ENCODE data around the gene ZBTB47. TPM values are rescaled to one million over a fixed set of nuclear protein-coding genes. Genes with fewer than 3 reads are reported as not detected.
A peak's percentile ranks its signal among the peaks of the same experiment; 100 is the strongest.

The ZBTB47 gene
- total RNA-seq, 3 donors from 2014 or later, result 18.0 to 61.8 (median 45.2) TPM

DNA sequence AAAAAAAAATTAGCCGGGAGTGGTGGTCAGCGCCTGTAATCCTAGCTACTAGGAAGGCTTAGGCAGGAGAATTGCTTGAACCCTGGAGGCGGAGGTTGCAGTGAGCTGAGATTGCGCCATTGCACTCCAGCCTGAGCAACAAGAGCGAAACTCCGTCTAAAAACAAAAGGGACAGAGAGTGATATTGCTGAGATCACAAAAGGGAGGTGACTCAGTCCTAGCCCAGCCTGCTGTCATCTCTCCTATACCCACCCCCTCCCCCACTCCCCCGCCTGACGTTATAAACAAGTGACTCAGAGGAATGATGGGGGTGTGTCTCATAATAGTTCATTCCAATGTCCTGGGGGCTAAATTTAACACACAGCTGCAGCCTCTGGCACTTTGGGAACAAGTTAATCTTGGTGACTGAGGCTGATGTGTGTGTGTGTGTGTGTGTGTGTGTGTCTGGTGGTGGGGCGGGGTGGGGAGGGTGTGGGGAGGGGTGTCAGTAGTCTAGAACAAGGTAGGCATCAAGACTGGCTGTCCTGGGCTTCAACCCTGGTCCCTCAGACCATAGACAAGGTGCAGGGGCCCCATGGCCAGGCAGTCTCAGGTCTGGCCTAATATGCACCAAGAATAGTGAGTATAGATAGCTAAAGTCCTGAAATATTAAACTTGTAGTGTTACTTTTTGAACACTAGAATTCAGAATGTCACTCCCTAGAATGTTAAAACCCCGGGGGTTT is 30.5 kb downstream of the ZBTB47 start:
- DNase-seq (ENCODE audit: low spot score in 2 of 2), result peak in 1 of 2 donors; percentile 75

GRCh38 chr3:42684632-42685362 is 31.3 kb downstream of the ZBTB47 start:
- Histone ChIP-seq H3K4me3 (no peak overlapping the region), H3K9me3 (no peaks in the 10 kb centered on the region), H3K36me3 (no peaks in the 10 kb centered on the region), H3K27ac (peak overlapping the region; percentile 40 to 66), H3K27me3 (no peaks in the 10 kb centered on the region), H3K4me1 (no peaks in the 10 kb centered on the region)
- DNase-seq (ENCODE audit: low spot score in 2 of 2), result no peak
- intact Hi-C loops (cut with DNase I; ENCODE audit: low total_unique reads), result no loop called here
- no peak for TF ChIP-seq POLR2AphosphoS5 (IDR thresholded peaks at IDR 0.05)
- TF ChIP-seq, protein P1, sequence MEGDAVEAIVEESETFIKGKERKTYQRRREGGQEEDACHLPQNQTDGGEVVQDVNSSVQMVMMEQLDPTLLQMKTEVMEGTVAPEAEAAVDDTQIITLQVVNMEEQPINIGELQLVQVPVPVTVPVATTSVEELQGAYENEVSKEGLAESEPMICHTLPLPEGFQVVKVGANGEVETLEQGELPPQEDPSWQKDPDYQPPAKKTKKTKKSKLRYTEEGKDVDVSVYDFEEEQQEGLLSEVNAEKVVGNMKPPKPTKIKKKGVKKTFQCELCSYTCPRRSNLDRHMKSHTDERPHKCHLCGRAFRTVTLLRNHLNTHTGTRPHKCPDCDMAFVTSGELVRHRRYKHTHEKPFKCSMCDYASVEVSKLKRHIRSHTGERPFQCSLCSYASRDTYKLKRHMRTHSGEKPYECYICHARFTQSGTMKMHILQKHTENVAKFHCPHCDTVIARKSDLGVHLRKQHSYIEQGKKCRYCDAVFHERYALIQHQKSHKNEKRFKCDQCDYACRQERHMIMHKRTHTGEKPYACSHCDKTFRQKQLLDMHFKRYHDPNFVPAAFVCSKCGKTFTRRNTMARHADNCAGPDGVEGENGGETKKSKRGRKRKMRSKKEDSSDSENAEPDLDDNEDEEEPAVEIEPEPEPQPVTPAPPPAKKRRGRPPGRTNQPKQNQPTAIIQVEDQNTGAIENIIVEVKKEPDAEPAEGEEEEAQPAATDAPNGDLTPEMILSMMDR (IDR thresholded peaks at IDR 0.05), result no peak
- no peak for TF ChIP-seq POLR2A (IDR thresholded peaks at IDR 0.05)

More for the DNA sequence above, 30.5 kb downstream of the ZBTB47 start:
- intact Hi-C loops (cut with DNase I; ENCODE audit: low total_unique reads), result no loop called here
- TF ChIP-seq, protein P1 (IDR thresholded peaks at IDR 0.05), result no peak
- TF ChIP-seq POLR2A (IDR thresholded peaks at IDR 0.05) (no peak), POLR2AphosphoS5 (IDR thresholded peaks at IDR 0.05) (no peak)
- Histone ChIP-seq H3K27ac (peak overlapping the region; percentile 40 to 66), H3K4me1 (no peaks in the 10 kb centered on the region), H3K9me3 (no peaks in the 10 kb centered on the region), H3K36me3 (no peaks in the 10 kb centered on the region), H3K27me3 (no peaks in the 10 kb centered on the region), H3K4me3 (no peak overlapping the region)

- Histone ChIP-seq H3K36me3 (no peaks in the 10 kb centered on the region), H3K9me3 (no peaks in the 10 kb centered on the region), H3K27ac (peak within 1 kb of the TSS; percentile 40 to 66), H3K27me3 (no peaks in the 10 kb centered on the region), H3K4me3 (peak within 1 kb of the TSS; percentile 10 to 57 (median 14)), H3K4me1 (no peaks in the 10 kb centered on the region)
- DNase-seq (ENCODE audit: low spot score in 2 of 2), result no peak
- TF ChIP-seq POLR2AphosphoS5 (IDR thresholded peaks at IDR 0.05), result no peak
- TF ChIP-seq, protein P1 (IDR thresholded peaks at IDR 0.05), result no peak
- no peak for TF ChIP-seq POLR2A (IDR thresholded peaks at IDR 0.05)
- intact Hi-C loops (cut with DNase I; ENCODE audit: low total_unique reads), result no loop called here
Measured at GRCh38 chr3:42685363-42685881, 31.9 kb downstream of the ZBTB47 start, which contains the start of gene KLHL40. Gene KLHL40, plus strand, starts transcription at chr3:42685537. Its CDS starts 82 bp downstream, at chr3:42685619.

DNA sequence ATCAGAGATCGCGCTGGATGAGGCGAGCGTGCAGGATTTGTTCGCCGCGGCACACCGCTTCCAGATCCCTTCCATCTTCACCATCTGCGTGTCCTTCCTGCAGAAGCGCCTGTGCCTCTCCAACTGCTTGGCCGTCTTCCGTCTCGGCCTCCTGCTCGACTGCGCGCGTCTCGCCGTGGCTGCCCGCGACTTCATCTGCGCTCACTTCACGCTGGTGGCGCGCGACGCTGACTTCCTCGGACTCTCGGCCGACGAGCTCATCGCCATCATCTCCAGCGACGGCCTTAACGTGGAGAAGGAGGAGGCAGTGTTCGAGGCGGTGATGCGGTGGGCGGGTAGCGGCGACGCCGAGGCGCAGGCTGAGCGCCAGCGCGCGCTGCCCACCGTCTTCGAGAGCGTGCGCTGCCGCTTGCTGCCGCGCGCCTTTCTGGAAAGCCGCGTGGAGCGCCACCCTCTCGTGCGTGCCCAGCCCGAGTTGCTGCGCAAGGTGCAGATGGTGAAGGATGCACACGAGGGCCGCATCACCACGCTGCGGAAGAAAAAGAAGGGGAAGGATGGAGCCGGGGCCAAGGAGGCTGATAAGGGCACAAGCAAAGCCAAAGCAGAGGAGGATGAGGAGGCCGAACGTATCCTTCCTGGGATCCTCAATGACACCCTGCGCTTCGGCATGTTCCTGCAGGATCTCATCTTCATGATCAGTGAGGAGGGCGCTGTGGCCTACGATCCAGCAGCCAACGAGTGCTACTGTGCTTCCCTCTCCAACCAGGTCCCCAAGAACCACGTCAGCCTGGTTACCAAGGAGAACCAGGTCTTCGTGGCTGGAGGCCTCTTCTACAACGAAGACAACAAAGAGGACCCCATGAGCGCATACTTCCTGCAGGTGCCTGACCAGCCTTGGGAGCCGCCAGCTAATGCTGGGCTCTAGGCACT is 32.7 kb downstream of the ZBTB47 start:
- intact Hi-C loops (cut with DNase I; ENCODE audit: low total_unique reads), result no loop called here
- no peak overlapping the region for H3K27ac ChIP-seq

More for the DNA sequence above, 32.7 kb downstream of the ZBTB47 start:
- Histone ChIP-seq H3K9me3 (no peaks in the 10 kb centered on the region), H3K36me3 (no peaks in the 10 kb centered on the region), H3K4me3 (peak overlapping the region; percentile 10 to 57 (median 14)), H3K27me3 (no peaks in the 10 kb centered on the region), H3K4me1 (no peaks in the 10 kb centered on the region)
- TF ChIP-seq POLR2A (IDR thresholded peaks at IDR 0.05), result no peak
- TF ChIP-seq POLR2AphosphoS5 (IDR thresholded peaks at IDR 0.05), result no peak
- TF ChIP-seq, protein P1 (IDR thresholded peaks at IDR 0.05), result no peak
- DNase-seq (ENCODE audit: low spot score in 2 of 2), result no peak
